HEK293 (cell line): Measurements from ENCODE around the gene CTNNA2.

Experiments
- CTCF ChIA-PET: fragments of 350-600 bp; formaldehyde crosslinking; extraction: SDS; loops from one replicate; lab custom pipeline; 2021; ENCODE audit warnings: antibody characterized with exemption; lab: Yijun Ruan, JAX
- POLR2A ChIA-PET: fragments of 300-600 bp; formaldehyde crosslinking; extraction: SDS; loops from one replicate; lab custom pipeline; 2020; ENCODE audit warnings: antibody characterized with exemption, inconsistent platforms; lab: Yijun Ruan, JAX
- H3K27ac ChIP-seq: fragments of 200-500 bp; sonication (Bioruptor generic); 2 replicates; pipeline ENCODE4 v1.5.1; 2014; ENCODE audit warnings: low read depth, low read length, control low read depth, inconsistent platforms; ENCODE audit errors: extremely low read depth
- H3K36me3 ChIP-seq, 2 experiments: fragments of 200-500 bp in 1 of 2; sonication (Bioruptor generic) in 1 of 2; 1 replicate in 1 of 2; 2 replicates in 1 of 2; pipeline ENCODE4 v1.5.1; 2014 to 2017; ENCODE audit warnings: inconsistent platforms in 2 of 2, low read length in 2 of 2; ENCODE audit not compliant: control insufficient read depth in 2 of 2, insufficient read depth in 1 of 2
- H3K4me1 ChIP-seq: fragments of 200-500 bp; sonication (Bioruptor generic); 2 replicates; pipeline ENCODE4 v1.5.1; 2014; ENCODE audit warnings: mild to moderate bottlenecking, low read length, inconsistent platforms; ENCODE audit not compliant: control insufficient read depth, insufficient read depth
- H3K4me3 ChIP-seq: 2 replicates; pipeline ENCODE4 v1.5.1; 2011; ENCODE audit warnings: low read depth, mild to moderate bottlenecking, control low read depth, low read length, moderate library complexity
- H3K9me3 ChIP-seq: fragments of 200-500 bp; sonication (Bioruptor generic); 2 replicates; pipeline ENCODE4 v1.5.1; 2014; ENCODE audit warnings: low read depth, low read length, inconsistent platforms; ENCODE audit not compliant: control insufficient read depth, insufficient read depth
- ATF2 ChIP-seq: fragments of 450-650 bp; formaldehyde crosslinking; IDR thresholded peaks from 2 replicates; pipeline ENCODE4 v1.5.1; 2016; ENCODE audit warnings: missing biosample characterization, missing genetic modification characterization, low read depth
- GLIS1 ChIP-seq: fragments of 450-650 bp; formaldehyde crosslinking; IDR thresholded peaks from 2 replicates; pipeline ENCODE4 v1.5.1; 2016; ENCODE audit warnings: missing biosample characterization, missing genetic modification characterization
- REPIN1 ChIP-seq: fragments of 450-650 bp; formaldehyde crosslinking; IDR thresholded peaks from 2 replicates; pipeline ENCODE4 v1.5.1; 2017; ENCODE audit warnings: missing biosample characterization, missing genetic modification characterization, low read depth
- ZBTB17 ChIP-seq: fragments of 450-650 bp; formaldehyde crosslinking; IDR thresholded peaks from 2 replicates; pipeline ENCODE4 v1.5.1; 2016; ENCODE audit warnings: missing biosample characterization, missing genetic modification characterization
- ZNF132 ChIP-seq: fragments of 450-650 bp; formaldehyde crosslinking; IDR thresholded peaks from 2 replicates; pipeline ENCODE4 v1.5.1; 2017; ENCODE audit warnings: missing biosample characterization, missing genetic modification characterization, borderline replicate concordance
- ZNF155 ChIP-seq: fragments of 450-650 bp; formaldehyde crosslinking; IDR thresholded peaks from 2 replicates; pipeline ENCODE4 v1.5.1; 2016; ENCODE audit warnings: missing biosample characterization, missing genetic modification characterization
- ZNF157 ChIP-seq: fragments of 450-650 bp; formaldehyde crosslinking; IDR thresholded peaks from 2 replicates; pipeline ENCODE4 v1.5.1; 2016; ENCODE audit warnings: missing biosample characterization, missing genetic modification characterization
- ZNF18 ChIP-seq: fragments of 450-650 bp; formaldehyde crosslinking; IDR thresholded peaks from 2 replicates; pipeline ENCODE4 v1.5.1; 2016; ENCODE audit warnings: missing biosample characterization, missing genetic modification characterization
- ZNF221 ChIP-seq: fragments of 450-650 bp; formaldehyde crosslinking; IDR thresholded peaks from 2 replicates; pipeline ENCODE4 v1.5.1; 2017; ENCODE audit warnings: missing biosample characterization, missing genetic modification characterization, borderline replicate concordance
- ZNF292 ChIP-seq: fragments of 450-650 bp; formaldehyde crosslinking; IDR thresholded peaks from 2 replicates; pipeline ENCODE4 v1.5.1; 2016; ENCODE audit warnings: low read depth, missing biosample characterization, missing genetic modification characterization, borderline replicate concordance
- ZNF302 ChIP-seq: fragments of 450-650 bp; formaldehyde crosslinking; IDR thresholded peaks from 2 replicates; pipeline ENCODE4 v1.5.1; 2016; ENCODE audit warnings: missing biosample characterization, missing genetic modification characterization, low read depth
- ZNF341 ChIP-seq: fragments of 450-650 bp; formaldehyde crosslinking; IDR thresholded peaks from 2 replicates; pipeline ENCODE4; 2016; ENCODE audit warnings: low read depth, missing biosample characterization, missing genetic modification characterization
- ZNF398 ChIP-seq: fragments of 450-650 bp; formaldehyde crosslinking; IDR thresholded peaks from 2 replicates; pipeline ENCODE4 v1.5.1; 2017; ENCODE audit warnings: missing biosample characterization, missing genetic modification characterization
- ZNF423 ChIP-seq: fragments of 450-650 bp; formaldehyde crosslinking; IDR thresholded peaks from 2 replicates; pipeline ENCODE4 v1.5.1; 2016; ENCODE audit warnings: missing biosample characterization, missing genetic modification characterization
- ZNF510 ChIP-seq: fragments of 450-650 bp; formaldehyde crosslinking; IDR thresholded peaks from 2 replicates; pipeline ENCODE4 v1.5.1; 2018; ENCODE audit warnings: mild to moderate bottlenecking, missing genetic modification characterization, missing biosample characterization; ENCODE audit not compliant: insufficient replicate concordance
- ZNF518A ChIP-seq: fragments of 450-650 bp; formaldehyde crosslinking; conservative IDR thresholded peaks from 2 replicates; pipeline ENCODE4 v1.5.1; 2016; ENCODE audit warnings: low read depth, missing biosample characterization, missing genetic modification characterization
- ZNF529 ChIP-seq: fragments of 450-650 bp; formaldehyde crosslinking; IDR thresholded peaks from 2 replicates; pipeline ENCODE4 v1.5.1; 2017; ENCODE audit warnings: missing genetic modification characterization, missing biosample characterization; ENCODE audit not compliant: insufficient replicate concordance
- ZNF658 ChIP-seq: fragments of 450-650 bp; formaldehyde crosslinking; IDR thresholded peaks from 2 replicates; pipeline ENCODE4; 2016; ENCODE audit warnings: missing biosample characterization, missing genetic modification characterization
- ZNF791 ChIP-seq: fragments of 450-650 bp; formaldehyde crosslinking; IDR thresholded peaks from 2 replicates; pipeline ENCODE4 v1.5.1; 2016; ENCODE audit warnings: missing biosample characterization, missing genetic modification characterization
- TF ChIP-seq, protein P1 (sequence below): fragments of 450-650 bp; formaldehyde crosslinking; IDR thresholded peaks from 2 replicates; pipeline ENCODE4 v1.5.1; 2016; ENCODE audit warnings: missing biosample characterization, missing genetic modification characterization, borderline replicate concordance

CTNNA2 gene

GRCh38 chr2:80395251-80395650, 882.4 kb downstream of the CTNNA2 start:
- no peak overlapping the region for H3K27ac ChIP-seq
- POLR2A ChIA-PET, result no interaction called here
- CTCF ChIA-PET, result interaction anchor here (0.9 kb wide), 1 partner anchor 26 kb away, joined by 3 read pairs; no protein-coding TSS in a partner anchor
- H3K4me3 ChIP-seq, result no peak overlapping the region
- H3K36me3 ChIP-seq, result no peaks in the 10 kb centered on the region
- no peaks in the 10 kb centered on the region for H3K4me1 ChIP-seq
- H3K9me3 ChIP-seq, result no peaks in the 10 kb centered on the region
- TF ChIP-seq ZNF423 (tag by site-specific recombination) (no peak), ZNF518A (tag by site-specific recombination) (no peak), ZNF221 (tag by site-specific recombination) (no peak), ZBTB17 (tag by site-specific recombination) (no peak), ZNF529 (tag by site-specific recombination) (no peak), ZNF157 (tag by site-specific recombination) (no peak), ZNF658 (tag by site-specific recombination) (no peak), ZNF18 (no peak), GLIS1 (no peak), ZNF510 (no peak), ZNF302 (tag by site-specific recombination) (no peak), ZNF341 (tag by site-specific recombination) (no peak), ZNF132 (no peak), ZNF791 (tag by site-specific recombination) (no peak), ZNF292 (no peak), ZNF155 (tag by site-specific recombination) (no peak), ZNF398 (tag by site-specific recombination) (no peak), ATF2 (tag by site-specific recombination) (no peak), REPIN1 (no peak)
- TF ChIP-seq, protein P1, sequence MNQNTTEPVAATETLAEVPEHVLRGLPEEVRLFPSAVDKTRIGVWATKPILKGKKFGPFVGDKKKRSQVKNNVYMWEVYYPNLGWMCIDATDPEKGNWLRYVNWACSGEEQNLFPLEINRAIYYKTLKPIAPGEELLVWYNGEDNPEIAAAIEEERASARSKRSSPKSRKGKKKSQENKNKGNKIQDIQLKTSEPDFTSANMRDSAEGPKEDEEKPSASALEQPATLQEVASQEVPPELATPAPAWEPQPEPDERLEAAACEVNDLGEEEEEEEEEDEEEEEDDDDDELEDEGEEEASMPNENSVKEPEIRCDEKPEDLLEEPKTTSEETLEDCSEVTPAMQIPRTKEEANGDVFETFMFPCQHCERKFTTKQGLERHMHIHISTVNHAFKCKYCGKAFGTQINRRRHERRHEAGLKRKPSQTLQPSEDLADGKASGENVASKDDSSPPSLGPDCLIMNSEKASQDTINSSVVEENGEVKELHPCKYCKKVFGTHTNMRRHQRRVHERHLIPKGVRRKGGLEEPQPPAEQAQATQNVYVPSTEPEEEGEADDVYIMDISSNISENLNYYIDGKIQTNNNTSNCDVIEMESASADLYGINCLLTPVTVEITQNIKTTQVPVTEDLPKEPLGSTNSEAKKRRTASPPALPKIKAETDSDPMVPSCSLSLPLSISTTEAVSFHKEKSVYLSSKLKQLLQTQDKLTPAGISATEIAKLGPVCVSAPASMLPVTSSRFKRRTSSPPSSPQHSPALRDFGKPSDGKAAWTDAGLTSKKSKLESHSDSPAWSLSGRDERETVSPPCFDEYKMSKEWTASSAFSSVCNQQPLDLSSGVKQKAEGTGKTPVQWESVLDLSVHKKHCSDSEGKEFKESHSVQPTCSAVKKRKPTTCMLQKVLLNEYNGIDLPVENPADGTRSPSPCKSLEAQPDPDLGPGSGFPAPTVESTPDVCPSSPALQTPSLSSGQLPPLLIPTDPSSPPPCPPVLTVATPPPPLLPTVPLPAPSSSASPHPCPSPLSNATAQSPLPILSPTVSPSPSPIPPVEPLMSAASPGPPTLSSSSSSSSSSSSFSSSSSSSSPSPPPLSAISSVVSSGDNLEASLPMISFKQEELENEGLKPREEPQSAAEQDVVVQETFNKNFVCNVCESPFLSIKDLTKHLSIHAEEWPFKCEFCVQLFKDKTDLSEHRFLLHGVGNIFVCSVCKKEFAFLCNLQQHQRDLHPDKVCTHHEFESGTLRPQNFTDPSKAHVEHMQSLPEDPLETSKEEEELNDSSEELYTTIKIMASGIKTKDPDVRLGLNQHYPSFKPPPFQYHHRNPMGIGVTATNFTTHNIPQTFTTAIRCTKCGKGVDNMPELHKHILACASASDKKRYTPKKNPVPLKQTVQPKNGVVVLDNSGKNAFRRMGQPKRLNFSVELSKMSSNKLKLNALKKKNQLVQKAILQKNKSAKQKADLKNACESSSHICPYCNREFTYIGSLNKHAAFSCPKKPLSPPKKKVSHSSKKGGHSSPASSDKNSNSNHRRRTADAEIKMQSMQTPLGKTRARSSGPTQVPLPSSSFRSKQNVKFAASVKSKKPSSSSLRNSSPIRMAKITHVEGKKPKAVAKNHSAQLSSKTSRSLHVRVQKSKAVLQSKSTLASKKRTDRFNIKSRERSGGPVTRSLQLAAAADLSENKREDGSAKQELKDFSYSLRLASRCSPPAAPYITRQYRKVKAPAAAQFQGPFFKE (tag by site-specific recombination), result no peak
